NCI-H128 (cell line): ENCODE measurements around the gene AKTIP.
"Not testable (repeated sequence)": the region's sequence is repeated elsewhere in the genome, so short reads cannot be mapped to it uniquely, and the experiment has no call there.

Source experiments
- DNase-seq: peaks from one replicate; lab custom pipeline; 2025; ENCODE audit not compliant: unreplicated experiment; lab: John Stamatoyannopoulos, UW

AKTIP gene

DNA sequence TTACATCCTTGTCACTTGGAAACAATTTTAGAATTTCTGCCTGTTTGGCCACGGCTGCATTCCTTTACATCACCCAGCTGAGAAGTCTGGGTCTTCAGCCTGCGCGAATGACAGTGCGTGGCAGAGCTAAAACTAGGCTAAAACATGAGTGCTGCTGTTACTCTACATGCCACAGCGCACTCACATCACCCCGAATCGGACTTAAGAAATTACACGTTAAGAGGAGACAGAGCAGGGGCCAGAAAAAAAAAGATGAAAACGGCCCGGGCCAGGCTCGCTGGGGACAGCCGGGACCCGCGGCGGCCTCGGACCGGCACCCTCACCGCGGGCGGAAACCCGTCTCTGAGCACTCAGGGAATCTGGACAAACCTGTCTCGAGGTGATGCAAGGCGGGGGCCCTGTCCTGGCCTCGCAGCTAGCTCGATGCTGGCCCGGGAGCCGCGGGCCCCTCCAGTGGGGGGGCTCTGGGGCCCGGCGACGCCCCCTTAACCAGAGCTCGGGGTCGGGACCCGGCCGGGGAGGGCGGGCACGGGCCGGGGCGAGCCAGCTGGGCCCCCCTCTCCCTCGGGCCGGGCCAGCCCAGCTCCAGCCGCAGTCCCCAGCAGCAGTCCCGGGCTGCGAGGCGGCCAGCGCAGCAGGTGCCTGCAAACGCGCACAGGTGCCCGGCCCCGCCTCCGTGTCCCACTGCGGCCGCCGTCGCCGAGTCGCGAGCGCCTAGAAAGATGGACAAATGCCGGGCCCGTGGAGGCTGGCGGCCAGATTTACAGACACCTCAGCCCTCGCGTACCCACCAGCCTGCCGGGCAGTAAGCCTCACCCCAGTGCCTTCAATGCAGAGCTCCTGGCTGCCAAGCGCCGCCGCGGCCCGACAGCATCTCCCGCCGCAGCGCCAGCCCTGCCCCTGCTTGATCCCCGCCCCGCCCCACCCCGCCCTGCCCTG is at the start of gene AKTIP:
TSS of gene AKTIP (minus strand) at position 879 of the 939 bp plus-strand sequence. CDS start 2,950 bp downstream, outside the sequence.
- no peak for DNase-seq

DNA sequence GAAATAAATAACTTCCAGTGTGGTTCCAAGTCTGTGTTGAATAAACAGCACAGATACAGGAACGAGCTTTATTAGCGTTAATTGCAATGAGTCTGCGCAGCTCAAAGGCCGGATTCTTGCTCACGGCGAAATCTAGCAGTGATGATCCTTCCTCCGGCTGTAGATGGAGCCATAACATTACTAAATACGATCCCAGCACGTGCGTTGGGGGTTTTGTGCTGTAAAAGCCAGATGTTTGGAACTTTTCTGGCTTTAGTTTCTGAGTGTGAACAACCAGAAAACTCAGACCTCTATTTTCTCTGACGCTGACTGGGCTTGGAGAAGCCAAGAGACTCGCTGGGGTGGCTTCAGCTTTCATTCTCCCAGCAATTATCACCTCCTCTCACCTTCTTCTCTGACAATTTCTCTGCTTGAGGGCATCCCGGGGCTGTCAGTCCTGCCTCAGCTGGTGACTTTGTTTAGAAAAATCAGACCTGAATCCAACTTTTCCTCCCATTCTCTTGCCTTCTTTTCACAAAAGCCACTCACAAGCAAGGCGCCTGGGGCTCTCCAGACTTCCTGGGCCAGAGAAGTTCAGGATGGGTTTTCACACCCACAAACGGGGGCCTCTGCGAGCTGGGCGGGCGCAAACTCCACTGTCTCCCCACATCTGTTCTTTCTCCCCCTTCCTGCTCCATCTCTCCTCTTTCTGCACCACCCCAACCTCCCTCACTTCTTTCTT is 47.1 kb upstream of the AKTIP start:
- peak; percentile 31 for DNase-seq

DNA sequence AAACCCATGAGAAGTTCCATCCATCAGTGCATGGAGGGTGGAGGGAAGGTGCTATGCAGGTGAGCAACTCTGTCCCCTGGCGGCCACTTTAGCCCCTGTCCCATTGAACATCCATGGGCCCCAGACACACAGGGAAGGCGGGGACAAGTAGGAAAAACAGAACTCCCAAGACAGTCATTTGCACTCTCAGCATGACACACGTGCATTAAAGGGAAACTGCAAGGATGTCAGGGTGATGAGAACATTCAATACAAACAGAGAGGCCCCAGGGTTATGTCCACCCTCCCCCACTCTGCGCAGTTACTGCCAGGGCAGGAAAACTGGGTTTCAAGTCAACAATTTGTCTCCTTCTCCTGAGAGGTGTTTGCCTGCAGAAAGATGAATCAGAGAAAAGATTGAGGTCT is 44.0 kb upstream of the AKTIP start:
- DNase-seq: no peak

DNA sequence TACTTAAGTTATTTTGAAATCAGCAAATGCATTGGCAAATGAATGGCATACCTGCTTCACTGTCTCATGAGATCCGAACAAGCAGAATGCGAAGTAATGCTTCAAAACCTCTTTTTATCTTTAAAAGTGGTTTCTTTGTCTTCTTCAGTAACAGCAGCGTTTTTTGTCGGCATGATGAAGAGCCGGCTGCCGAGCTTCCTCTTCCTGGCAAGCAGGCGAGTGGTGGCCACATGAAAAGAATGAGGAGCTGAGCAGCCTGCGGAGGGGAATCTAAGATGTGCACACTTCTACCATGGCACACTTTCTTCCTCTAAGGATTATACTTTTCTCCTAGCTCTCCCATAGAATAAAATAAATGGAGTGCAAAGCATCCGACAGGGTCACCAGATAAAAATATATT is 42.4 kb upstream of the AKTIP start:
- no peak for DNase-seq

DNA sequence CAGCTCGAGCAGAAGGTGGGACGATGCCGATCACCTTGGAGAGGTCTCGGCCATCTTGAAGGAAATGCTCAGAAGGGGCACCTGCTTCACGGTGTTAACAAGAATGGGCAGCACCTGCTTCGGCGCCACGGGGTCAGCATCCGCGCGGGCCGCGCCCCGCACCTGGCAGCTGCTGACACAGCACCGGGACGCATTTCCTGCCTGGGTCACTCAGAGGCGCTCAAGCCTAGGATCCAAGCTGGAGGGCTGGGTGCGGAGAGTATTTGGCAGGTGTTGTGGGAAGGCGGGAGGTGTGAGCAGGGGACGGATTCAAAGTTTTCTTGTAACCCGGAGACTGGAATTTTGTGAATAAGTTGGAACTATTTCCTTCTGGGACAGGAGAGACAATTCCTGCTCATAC is 39.3 kb upstream of the AKTIP start:
- no peak for DNase-seq

DNA sequence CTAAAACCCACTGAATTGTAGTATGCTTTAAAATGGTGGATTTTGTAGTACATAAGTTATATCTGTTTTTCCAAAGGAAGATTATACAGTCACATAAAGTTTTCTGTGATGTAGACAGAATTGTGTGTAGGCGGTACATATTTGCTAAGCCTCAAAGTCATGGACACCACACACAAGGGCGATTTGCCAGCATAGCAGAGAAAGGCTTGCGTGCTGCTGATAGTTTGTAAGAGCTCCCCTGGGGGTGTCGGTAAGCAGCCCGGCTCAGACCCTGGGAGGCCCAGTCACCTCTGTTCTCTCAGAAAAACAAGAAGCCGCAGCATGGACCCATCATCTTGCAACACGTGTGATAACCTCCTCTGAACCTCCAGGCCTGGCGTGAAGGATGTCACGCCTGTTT is 38.3 kb upstream of the AKTIP start:
- no peak for DNase-seq

DNA sequence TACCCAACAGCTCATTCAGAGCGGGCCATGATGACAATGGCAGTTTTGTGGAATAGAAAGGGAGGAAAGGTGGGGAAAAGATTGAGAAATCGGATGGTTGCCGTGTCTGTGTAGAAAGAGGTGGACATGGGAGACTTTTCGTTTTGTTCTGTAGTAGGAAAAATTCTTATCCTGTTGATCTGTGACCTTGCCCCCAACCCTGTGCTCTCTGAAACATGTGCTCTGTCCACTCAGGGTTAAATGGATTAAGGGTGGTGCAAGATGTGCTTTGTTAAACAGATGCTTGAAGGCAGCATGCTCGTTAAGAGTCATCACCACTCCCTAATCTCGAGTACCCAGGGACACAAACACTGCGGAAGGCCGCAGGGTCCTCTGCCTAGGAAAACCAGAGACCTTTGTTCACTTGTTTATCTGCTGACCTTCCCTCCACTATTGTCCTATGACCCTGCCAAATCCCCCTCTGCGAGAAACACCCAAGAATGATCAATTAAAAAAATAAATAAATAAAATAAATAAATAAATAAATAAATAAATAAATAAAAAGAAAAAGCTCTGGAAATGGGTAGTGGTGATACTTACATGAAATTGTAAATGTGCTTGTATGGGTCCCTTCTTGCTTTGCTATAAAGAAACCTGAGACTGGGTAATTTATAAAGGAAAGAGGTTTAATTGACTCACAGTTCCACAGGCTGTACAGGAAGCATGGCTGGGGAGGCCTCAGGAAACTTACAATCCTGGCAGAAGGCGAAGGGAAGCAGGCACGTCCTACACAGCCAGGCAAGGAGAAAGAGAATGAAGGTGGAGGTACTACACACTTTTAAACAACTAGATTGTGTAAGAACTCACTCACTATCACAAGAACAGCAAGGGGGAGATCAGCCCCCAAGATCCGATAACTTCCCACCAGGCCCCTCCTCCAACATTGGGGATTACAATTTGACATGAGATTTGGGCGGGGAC is 37.0 kb upstream of the AKTIP start:
- DNase-seq: not testable (repeated sequence)

DNA sequence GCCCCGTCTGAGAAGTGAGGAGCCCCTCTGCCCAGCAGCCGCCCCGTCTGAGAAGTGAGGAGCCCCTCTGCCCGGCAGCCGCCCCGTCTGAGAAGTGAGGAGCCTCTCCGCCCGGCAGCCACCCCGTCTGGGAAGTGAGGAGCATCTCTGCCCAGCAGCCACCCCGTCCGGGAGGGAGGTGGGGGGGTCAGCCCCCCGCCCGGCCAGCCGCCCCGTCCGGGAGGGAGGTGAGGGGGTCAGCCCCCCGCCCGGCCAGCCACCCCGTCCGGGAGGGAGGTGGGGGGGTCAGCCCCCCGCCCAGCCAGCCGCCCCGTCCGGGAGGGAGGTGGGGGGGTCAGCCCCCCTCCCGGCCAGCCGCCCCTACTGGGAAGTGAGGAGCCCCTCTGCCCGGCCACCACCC is 36.3 kb upstream of the AKTIP start:
- DNase-seq: not testable (repeated sequence)

DNA sequence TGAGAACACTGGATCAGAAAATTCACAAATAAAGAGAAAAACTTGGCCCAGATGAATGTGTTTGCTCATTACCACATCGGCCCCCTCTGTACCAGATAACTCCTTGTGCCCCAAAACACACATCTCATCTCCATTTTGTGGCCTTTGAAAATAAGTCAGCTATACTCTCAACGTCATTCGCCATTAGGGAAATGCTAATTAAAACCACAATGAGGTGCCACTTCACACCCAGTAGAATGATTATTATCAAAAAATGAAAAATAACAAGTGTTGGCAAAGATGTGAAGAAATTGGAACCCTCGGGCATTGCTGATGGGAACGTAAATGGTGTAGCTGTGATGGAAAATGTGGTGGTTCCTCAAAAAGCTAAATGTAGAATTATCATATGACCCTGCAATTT is 34.6 kb upstream of the AKTIP start:
- no peak for DNase-seq

DNA sequence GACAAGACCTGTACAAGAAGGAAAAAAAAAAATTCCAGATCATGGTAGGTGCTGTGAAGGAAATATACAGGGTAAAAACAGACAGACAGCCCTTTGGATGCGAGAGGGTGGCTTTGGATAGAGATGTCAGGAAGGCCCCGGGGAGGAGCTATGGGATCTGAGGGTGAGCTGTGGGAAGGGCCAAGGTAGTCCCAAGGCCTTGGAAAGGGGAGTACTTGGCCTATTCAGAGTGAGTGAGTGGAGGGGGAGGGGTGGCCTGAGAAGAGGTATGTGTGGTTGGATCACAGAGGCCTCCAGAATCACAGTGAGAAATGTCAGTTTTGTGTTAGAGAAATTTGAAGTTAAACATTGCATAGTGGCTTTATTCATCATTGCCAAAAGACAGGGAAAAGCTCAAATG is 31.2 kb upstream of the AKTIP start:
- no peak for DNase-seq

DNA sequence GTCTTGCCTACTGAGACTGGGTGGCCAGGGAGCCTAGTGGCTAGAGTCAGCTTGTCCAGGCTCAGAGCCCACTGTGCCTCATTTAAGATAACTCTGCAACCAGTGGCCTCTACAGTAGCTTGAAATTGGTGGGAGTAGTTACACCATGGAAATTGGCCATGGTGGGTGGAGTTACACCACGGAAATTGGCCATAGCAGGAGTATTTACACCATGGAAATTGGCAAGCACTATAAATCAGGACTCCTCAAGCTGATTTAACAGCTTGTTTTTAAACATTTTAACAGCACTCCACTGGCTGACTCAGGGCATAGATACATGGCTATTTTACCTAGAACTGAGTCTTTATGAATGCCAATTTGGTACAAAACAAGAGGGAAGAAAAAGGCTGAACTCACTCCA is 27.7 kb upstream of the AKTIP start:
- DNase-seq: no peak

DNA sequence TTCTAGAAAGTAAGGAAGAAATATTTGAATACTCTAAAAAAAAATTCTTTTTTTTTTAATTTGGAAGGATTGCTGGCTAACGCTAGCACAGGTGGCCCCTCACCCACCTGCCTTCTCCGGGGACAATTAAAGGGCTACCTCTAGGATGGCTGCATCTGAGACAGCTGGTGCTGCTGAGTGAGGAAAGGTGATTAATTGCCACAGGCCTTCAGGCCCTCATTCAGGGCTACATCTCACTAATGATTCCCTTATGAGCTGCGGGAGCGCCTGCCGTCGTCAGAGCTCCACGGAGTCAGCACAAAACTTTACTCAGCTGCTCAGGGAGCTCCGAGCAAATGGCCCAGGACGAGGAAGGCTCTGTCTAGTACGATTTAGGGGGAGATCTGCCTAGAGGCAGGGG is 27.0 kb upstream of the AKTIP start:
- no peak for DNase-seq

DNA sequence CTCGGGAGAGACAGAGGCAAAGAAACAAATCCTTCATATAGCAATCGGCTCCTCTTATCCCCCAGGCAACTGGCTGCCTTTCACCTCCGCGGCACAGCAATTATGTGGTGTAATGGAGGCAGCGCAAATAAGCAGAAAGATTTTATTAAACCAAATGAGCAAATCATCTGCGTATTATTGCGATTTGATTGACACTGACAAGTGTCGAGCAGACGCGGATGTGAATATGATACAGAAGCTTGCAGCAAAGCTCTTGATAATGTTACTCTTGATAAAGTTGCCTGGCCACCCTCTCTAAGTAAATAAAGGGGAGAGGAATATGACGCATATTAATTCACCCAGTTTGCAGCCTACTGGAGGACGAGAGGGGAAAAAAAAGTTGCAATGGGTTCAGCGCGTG is 26.5 kb upstream of the AKTIP start:
- no peak for DNase-seq

DNA sequence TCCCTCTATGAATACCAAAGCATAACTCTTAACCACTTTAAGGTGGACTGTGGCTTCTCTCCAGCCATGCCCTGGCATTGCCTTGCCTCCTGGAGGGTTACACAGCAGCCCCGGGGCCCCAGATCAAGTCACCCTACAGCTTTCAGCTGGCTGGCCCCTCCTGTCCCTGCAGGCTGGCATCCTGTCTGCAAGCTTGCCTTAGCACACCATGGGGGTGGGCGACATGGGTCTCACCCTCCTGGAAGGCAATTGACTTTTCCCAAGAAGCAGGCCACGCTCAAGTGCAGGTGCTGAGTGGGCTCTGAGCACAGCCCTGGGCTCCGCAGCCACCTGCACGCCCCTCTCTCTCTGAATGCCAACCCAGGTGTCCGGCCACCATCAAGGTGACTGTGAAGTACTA is 25.8 kb upstream of the AKTIP start:
- no peak for DNase-seq

DNA sequence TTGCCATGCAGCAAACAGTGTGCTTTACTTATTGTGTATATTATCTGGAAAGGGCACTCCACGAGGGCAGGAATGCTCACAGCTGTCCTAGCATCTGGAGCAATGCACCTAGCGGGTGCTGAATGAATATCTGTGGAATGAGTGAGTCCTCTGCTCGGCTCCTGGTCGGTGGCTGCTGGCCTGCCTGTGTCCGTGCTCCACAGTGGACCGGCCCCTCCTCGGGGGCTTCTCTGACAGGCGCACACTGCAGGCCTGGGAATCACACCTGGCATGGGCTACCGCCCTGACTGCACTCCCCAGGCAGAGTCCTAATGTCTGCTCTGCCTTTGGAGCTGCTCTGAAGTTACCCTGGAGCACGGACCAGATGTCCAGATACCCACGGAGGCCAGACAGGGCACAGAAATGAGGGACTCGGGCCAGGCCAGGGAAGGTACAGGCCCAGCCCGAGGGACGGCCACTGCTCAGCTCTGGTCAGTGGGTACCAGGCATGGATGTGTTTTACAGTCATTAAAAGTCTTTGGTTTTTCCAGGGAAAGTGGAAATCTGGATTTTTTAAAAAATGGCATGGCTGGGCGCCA is 21.1 kb upstream of the AKTIP start:
- DNase-seq: no peak

DNA sequence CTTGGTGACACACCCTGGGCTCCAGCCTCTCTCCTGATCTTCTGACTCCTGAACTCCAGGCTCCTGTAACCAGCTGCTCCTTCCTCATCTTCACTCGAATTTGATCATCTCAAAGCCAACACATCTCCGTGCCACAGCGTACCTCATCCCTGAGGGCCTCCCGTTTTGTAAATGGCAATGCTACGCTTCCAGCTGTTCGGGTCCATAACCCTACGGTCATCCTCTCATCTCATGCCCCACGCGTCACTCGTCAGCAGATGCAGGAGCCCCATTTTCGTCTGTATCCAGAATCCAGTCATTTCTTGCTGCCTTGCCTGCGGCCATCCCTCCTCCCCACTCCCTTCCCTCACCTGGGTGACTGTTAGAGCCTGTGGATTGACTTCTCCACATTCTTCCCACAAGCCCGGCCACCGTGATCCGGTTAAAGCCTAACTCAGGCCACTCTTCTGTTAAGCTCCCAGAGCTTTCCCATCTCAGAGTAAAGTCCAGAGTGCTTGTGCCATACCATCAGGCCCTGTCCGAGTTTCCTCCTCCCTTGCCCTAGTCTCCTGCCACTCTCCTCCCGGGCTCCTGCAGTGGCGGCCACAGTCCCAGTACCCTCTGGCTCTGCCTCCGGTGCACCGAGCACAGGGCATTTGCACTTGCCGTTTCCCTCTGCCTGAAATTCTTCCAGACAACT is 20.3 kb upstream of the AKTIP start:
- DNase-seq: no peak

DNA sequence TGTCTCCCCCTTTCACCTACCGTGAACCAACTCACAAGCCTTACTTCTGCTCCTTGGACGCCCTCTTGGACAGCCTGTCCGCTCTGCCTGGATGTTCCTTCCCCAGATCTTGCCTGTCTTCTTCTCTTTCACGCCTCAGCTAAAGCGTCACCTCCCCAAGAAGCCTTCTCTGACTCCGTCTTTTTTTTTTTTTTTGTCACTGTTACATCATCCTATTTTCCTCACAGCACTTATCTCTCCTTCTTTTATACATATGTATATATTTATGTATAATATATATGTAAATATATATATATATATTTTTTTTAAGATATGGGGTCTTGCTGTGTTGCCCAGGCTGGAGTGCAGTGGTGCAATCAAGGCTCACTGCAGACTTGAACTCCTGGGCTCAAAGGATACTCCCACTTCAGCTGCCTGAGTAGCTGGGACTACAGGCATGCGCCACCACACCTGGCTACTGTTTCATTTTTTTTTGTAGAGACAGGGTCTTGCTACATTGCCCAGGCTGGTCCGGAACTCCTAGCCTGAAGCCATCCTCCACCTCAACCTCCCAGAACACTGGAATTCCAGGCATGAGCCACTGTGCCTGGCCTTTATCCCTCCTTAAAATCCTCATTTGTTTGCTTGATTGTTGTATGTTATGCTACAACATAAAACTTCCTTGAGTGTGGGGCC is 16.5 kb upstream of the AKTIP start:
- no peak for DNase-seq

DNA sequence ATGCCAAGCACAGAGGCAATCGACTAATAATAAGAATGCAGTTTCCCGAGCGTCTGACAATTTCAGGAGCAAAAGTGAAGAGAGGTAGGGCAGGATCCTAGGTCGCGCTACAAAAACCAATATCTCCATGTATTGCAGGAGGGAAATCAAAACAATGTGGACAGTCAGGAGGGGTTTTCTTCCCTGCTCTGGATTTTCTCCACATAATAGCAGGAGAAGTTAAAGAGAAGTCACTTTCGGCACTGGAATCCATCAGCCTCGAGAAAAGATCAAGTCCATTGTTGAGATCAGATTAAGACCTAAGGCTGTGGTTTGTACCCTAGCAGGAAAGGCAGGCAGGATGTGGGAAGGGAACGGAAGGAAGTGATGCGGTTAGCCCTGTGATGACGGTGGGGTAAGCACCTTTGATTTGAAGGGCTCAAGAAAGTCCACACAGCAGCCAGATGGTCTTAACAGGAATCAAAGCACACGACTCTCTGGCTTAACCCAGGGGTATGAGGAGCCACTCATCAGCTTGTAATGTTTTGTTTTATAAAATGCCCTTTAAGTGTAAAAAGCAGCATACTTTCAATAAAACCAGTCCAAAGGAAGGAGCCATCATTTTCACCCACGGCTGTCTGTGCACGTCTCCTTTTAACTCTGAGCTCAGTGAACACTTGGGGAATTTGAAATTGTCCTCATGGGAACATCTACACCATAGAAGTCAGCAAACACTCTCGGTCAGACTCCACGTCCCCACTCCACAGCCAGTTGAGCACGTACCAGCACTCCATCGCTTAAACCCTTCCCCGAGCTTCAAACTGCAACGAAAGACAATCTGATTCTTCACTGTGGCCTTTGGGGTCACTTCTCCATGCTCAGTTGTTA is 15.8 kb upstream of the AKTIP start:
- DNase-seq: no peak

DNA sequence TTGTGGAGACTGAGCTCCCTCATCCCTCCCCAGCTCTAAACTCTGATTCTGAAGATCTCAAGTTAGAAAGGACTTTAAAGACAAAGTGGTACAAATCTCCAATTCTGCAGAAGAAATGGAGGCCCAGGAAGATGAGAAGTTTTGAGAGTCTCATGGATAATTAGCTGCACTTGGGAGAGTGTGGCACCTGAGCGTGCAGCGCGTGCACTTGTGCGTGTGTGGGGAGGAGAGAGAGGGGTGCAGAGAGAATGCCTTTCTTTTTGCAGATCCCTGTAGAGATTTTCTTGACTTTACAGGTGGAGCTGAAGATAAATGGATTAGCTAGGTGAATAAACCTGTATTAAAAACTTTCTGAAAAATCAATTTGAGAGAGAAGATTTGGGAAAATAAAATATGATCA is 14.8 kb upstream of the AKTIP start:
- no peak for DNase-seq
